Measurements from ENCODE around the gene ROBO4. TPM values are rescaled to one million over a fixed set of nuclear protein-coding genes. Genes with fewer than 3 reads are reported as not detected.

Gene ROBO4
- total RNA-seq, 1 experiment from 2014 or later: 10.6 TPM

DNA sequence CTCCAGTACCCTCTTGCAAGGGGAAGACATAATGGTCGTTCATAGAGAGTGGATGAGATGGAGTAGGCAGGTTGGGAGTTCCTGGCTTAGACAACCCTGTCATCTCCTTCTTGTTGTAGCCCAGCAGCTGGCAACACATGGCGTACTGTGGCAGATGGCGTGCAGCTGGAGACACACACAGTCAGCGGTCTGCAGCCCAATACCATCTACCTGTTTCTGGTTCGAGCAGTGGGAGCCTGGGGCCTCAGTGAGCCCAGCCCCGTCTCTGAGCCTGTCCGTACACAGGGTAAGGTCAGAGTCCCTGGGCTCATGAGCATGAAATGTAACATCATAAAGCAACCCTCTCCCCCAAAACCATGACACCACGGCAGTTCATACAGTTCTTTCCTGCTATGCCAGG is 23.7 kb downstream of the ROBO4 start:
- peaks cover 42% of the 10 kb centered on the region for H3K27me3 Mint-ChIP-seq (ENCODE audit: insufficient read depth, unreplicated experiment)
- CTCF ChIA-PET: interaction anchor here (0.5 to 1.1 kb wide), 4 partner anchors 15 to 301 kb away, joined by 3 to 5 read pairs (median 4); no protein-coding TSS in a partner anchor

DNA sequence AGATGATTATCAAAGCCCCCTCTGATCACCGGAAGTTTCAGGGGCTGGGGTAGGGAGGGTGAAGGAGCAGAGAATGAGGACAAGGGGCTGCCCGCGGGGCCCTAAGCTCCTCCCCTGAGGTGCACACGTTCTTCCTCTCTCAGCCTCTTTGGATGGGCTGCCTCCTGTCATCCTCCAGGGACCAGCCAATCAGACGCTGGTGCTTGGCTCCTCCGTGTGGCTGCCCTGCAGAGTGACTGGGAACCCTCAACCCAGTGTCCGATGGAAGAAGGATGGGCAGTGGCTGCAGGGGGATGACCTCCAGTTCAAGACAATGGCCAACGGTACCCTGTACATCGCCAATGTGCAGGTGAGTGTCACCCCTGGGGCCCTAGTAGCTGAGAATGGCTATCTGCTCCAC is 24.9 kb downstream of the ROBO4 start:
- no peak overlapping the region for H3K27ac Mint-ChIP-seq (ENCODE audit: low read depth, unreplicated experiment)
- DNase-seq (ENCODE audit: unreplicated experiment): no peak
- H3K4me3 Mint-ChIP-seq (ENCODE audit: unreplicated experiment): no peak overlapping the region
- H3K4me1 Mint-ChIP-seq (ENCODE audit: insufficient read depth, unreplicated experiment): peaks cover 13% of the 10 kb centered on the region
- ChIA-PET POLR2A (no interaction called here), CTCF (interaction anchor here (0.5 kb wide), 1 partner anchor 11 kb away, joined by 3 read pairs; no protein-coding TSS in a partner anchor)
- H3K36me3 Mint-ChIP-seq (ENCODE audit: insufficient read depth, unreplicated experiment): no peaks in the 10 kb centered on the region
- H3K9me3 Mint-ChIP-seq (ENCODE audit: unreplicated experiment): no peaks in the 10 kb centered on the region
- peaks cover 54% of the 10 kb centered on the region for H3K27me3 Mint-ChIP-seq (ENCODE audit: insufficient read depth, unreplicated experiment)
- TF ChIP-seq, protein P1, sequence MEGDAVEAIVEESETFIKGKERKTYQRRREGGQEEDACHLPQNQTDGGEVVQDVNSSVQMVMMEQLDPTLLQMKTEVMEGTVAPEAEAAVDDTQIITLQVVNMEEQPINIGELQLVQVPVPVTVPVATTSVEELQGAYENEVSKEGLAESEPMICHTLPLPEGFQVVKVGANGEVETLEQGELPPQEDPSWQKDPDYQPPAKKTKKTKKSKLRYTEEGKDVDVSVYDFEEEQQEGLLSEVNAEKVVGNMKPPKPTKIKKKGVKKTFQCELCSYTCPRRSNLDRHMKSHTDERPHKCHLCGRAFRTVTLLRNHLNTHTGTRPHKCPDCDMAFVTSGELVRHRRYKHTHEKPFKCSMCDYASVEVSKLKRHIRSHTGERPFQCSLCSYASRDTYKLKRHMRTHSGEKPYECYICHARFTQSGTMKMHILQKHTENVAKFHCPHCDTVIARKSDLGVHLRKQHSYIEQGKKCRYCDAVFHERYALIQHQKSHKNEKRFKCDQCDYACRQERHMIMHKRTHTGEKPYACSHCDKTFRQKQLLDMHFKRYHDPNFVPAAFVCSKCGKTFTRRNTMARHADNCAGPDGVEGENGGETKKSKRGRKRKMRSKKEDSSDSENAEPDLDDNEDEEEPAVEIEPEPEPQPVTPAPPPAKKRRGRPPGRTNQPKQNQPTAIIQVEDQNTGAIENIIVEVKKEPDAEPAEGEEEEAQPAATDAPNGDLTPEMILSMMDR (IDR thresholded peaks at IDR 0.05; ENCODE audit: unreplicated experiment): no peak
- intact Hi-C loops (cut with micrococcal nuclease): no loop called here
- BruUV-seq (replicated peaks): no TSS peak

More for the DNA sequence above, 23.7 kb downstream of the ROBO4 start:
- no TSS peak for BruUV-seq (replicated peaks)
- Mint-ChIP-seq H3K9me3 (ENCODE audit: unreplicated experiment) (no peaks in the 10 kb centered on the region), H3K4me1 (ENCODE audit: insufficient read depth, unreplicated experiment) (peaks cover 23% of the 10 kb centered on the region), H3K27ac (ENCODE audit: low read depth, unreplicated experiment) (no peak overlapping the region), H3K36me3 (ENCODE audit: insufficient read depth, unreplicated experiment) (no peaks in the 10 kb centered on the region), H3K4me3 (ENCODE audit: unreplicated experiment) (no peak overlapping the region)
- intact Hi-C loops (cut with micrococcal nuclease): no loop called here
- POLR2A ChIA-PET: no interaction called here
- TF ChIP-seq, protein P1 (IDR thresholded peaks at IDR 0.05; ENCODE audit: unreplicated experiment): no peak
- no peak for DNase-seq (ENCODE audit: unreplicated experiment)

DNA sequence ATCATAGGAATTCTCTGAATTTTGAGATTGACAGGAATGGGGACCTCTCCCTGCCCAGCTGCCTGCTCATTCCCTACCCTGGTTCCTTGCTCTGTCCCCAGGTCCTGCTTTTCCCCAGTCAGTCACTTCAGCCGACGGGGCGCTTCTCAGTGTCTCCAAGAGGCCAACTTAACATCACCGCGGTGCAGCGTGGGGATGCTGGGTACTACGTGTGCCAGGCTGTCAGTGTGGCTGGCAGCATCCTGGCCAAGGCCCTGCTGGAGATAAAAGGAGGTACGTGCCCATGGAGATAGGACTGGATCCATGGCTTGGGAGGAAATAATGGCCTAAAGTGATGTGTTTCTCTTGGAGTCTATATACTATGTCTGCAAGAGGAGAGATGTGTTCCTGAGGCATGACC is 25.4 kb downstream of the ROBO4 start:
- H3K4me3 Mint-ChIP-seq (ENCODE audit: unreplicated experiment): no peak overlapping the region
- no peak for DNase-seq (ENCODE audit: unreplicated experiment)
- peaks cover 58% of the 10 kb centered on the region for H3K27me3 Mint-ChIP-seq (ENCODE audit: insufficient read depth, unreplicated experiment)
- H3K9me3 Mint-ChIP-seq (ENCODE audit: unreplicated experiment): no peaks in the 10 kb centered on the region
- no TSS peak for BruUV-seq (replicated peaks)
- TF ChIP-seq, protein P1 (IDR thresholded peaks at IDR 0.05; ENCODE audit: unreplicated experiment): no peak
- H3K36me3 Mint-ChIP-seq (ENCODE audit: insufficient read depth, unreplicated experiment): no peaks in the 10 kb centered on the region
- intact Hi-C loops (cut with micrococcal nuclease): no loop called here
- POLR2A ChIA-PET: interaction anchor here (1.5 kb wide), 1 partner anchor 82 kb away, joined by 3 read pairs; the partner anchor contains the start of gene CCDC15
- no peak overlapping the region for H3K27ac Mint-ChIP-seq (ENCODE audit: low read depth, unreplicated experiment)
- peaks cover 8% of the 10 kb centered on the region for H3K4me1 Mint-ChIP-seq (ENCODE audit: insufficient read depth, unreplicated experiment)
- CTCF ChIA-PET: interaction anchor here (0.5 kb wide), 1 partner anchor 10 kb away, joined by 3 read pairs; no protein-coding TSS in a partner anchor

DNA sequence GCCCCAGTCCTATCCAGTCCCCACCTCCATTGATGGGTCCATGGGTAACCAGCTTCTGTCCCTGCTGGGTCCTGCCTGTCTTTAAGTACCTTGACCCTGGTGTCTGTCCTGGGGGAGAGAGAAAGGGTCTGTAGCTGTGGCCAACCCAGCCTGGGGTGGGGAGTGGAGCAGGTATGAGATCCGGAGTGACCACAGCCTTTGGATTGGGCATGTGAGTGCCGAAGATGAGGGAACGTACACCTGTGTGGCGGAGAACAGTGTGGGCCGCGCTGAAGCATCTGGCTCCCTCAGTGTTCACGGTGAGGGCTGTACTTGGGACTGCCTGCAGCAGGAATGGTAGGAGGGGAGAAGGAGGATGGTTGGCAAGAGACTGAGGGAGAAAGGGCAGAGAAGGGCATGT is 27.2 kb downstream of the ROBO4 start:
- BruUV-seq (replicated peaks): no TSS peak
- no peaks in the 10 kb centered on the region for H3K36me3 Mint-ChIP-seq (ENCODE audit: insufficient read depth, unreplicated experiment)
- no peak overlapping the region for H3K27ac Mint-ChIP-seq (ENCODE audit: low read depth, unreplicated experiment)
- ChIA-PET CTCF (interaction anchor here (0.6 to 1.5 kb wide), 4 partner anchors 24 to 323 kb away, joined by 3 to 4 read pairs (median 4); no protein-coding TSS in a partner anchor), POLR2A (no interaction called here)
- TF ChIP-seq, protein P1 (IDR thresholded peaks at IDR 0.05; ENCODE audit: unreplicated experiment): no peak
- no peak overlapping the region for H3K4me3 Mint-ChIP-seq (ENCODE audit: unreplicated experiment)
- H3K4me1 Mint-ChIP-seq (ENCODE audit: insufficient read depth, unreplicated experiment): peaks cover 2% of the 10 kb centered on the region
- peaks cover 77% of the 10 kb centered on the region for H3K27me3 Mint-ChIP-seq (ENCODE audit: insufficient read depth, unreplicated experiment)
- H3K9me3 Mint-ChIP-seq (ENCODE audit: unreplicated experiment): no peaks in the 10 kb centered on the region
- intact Hi-C loops (cut with micrococcal nuclease): no loop called here
- DNase-seq (ENCODE audit: unreplicated experiment): no peak

Measured in MCF 10A (cell line).